GM23338 (cell line): Measurements from ENCODE around the gene DTX4. TPM values are rescaled to one million over a fixed set of nuclear protein-coding genes. Genes with fewer than 3 reads are reported as not detected.

Experiments
- ATAC-seq: fragments of 200-7000 bp; cut with Tn5 transposase; 3 replicates; pipeline ENCODE4 v1.9.1; 2020
- DNase-seq: peaks from one replicate; pipeline ENCODE4 v3.0.0-alpha.2; 2015; ENCODE audit warnings: low spot score
- H2AFZ ChIP-seq: fragments of 200-600 bp; sonication (generic); 2 replicates; pipeline ENCODE4 v1.8.0; 2016; ENCODE audit warnings: antibody characterized with exemption, mild to moderate bottlenecking, moderate library complexity
- H3F3A ChIP-seq: fragments of 200-600 bp; sonication (generic); replicated peaks from 2 replicates; pipeline ENCODE4 v1.8.0; 2017; ENCODE audit warnings: antibody characterized with exemption, mixed run types, low read depth
- H3K27ac ChIP-seq: fragments of 200-600 bp; sonication (generic); 2 replicates; pipeline ENCODE4 v1.6.1; 2016; ENCODE audit warnings: low read depth
- H3K27me3 ChIP-seq: fragments of 200-600 bp; sonication (generic); 2 replicates; pipeline ENCODE4 v1.8.0; 2016; ENCODE audit warnings: mild to moderate bottlenecking, mixed run types, moderate library complexity; ENCODE audit not compliant: insufficient read depth
- H3K36me3 ChIP-seq: fragments of 200-600 bp; sonication (generic); 2 replicates; pipeline ENCODE4 v1.8.0; 2016; ENCODE audit warnings: mild to moderate bottlenecking; ENCODE audit not compliant: insufficient read depth
- H3K4me1 ChIP-seq: fragments of 200-600 bp; sonication (generic); 2 replicates; pipeline ENCODE4 v1.8.0; 2016; ENCODE audit warnings: mild to moderate bottlenecking, moderate library complexity; ENCODE audit not compliant: insufficient read depth
- H3K4me2 ChIP-seq: fragments of 200-600 bp; sonication (generic); 2 replicates; pipeline ENCODE4 v1.7.1; 2017; ENCODE audit warnings: mixed run types
- H3K4me3 ChIP-seq: fragments of 200-600 bp; sonication (generic); 2 replicates; pipeline ENCODE4 v1.6.1; 2016; ENCODE audit warnings: mixed run types
- H3K79me2 ChIP-seq: fragments of 200-600 bp; sonication (generic); replicated peaks from 2 replicates; pipeline ENCODE4 v1.8.0; 2017; ENCODE audit warnings: mild to moderate bottlenecking; ENCODE audit not compliant: insufficient read depth
- H3K9me2 ChIP-seq: fragments of 200-600 bp; sonication (generic); 2 replicates; pipeline ENCODE4 v1.8.0; 2017; ENCODE audit not compliant: insufficient read depth
- H4K20me1 ChIP-seq: fragments of 200-600 bp; sonication (generic); replicated peaks from 2 replicates; pipeline ENCODE4 v1.8.0; 2017; ENCODE audit warnings: mild to moderate bottlenecking; ENCODE audit not compliant: insufficient read depth
- H3K27ac Mint-ChIP-seq: 2 replicates; pipeline ENCODE4 v1.8.0; 2020; ENCODE audit warnings: inconsistent platforms, mild to moderate bottlenecking, moderate library complexity, mixed read lengths
- H3K27me3 Mint-ChIP-seq: 3 replicates; pipeline ENCODE4 v1.8.0; 2022; ENCODE audit warnings: low read depth, mild to moderate bottlenecking, moderate library complexity, mixed read lengths, inconsistent platforms; ENCODE audit not compliant: insufficient read depth, poor library complexity
- H3K36me3 Mint-ChIP-seq: 3 replicates; pipeline ENCODE4 v1.8.0; 2021; ENCODE audit warnings: low read depth, mild to moderate bottlenecking, inconsistent platforms, moderate library complexity, mixed read lengths
- H3K4me1 Mint-ChIP-seq: 3 replicates; pipeline ENCODE4 v1.8.0; 2020; ENCODE audit warnings: mild to moderate bottlenecking, inconsistent platforms, mixed read lengths
- H3K4me3 Mint-ChIP-seq: 3 replicates; pipeline ENCODE4 v1.8.0; 2021; ENCODE audit warnings: moderate library complexity, mild to moderate bottlenecking, inconsistent platforms, mixed read lengths
- H3K9me3 Mint-ChIP-seq: 3 replicates; pipeline ENCODE4 v1.8.0; 2020; ENCODE audit warnings: moderate library complexity, mild to moderate bottlenecking, inconsistent platforms, mixed read lengths
- CREB1 ChIP-seq: fragments of 250-450 bp; sonication (Bioruptor Pico); IDR thresholded peaks from 2 replicates; pipeline ENCODE4 v1.5.0; 2020; ENCODE audit warnings: low read depth, mild to moderate bottlenecking, moderate library complexity
- CTCF ChIP-seq, 2 experiments: fragments of 200-600 bp in 1 of 2; sonication (generic) in 1 of 2; conservative IDR thresholded peaks; 2 replicates each; pipeline versions ENCODE4 v1.5.1 to v1.6.1; 2016 to 2017; ENCODE audit warnings: antibody characterized with exemption in 2 of 2, low read depth in 2 of 2, mild to moderate bottlenecking in 2 of 2, moderate library complexity in 1 of 2
- EZH2phosphoT487 ChIP-seq: fragments of 200-600 bp; sonication (generic); IDR thresholded peaks from one replicate; pipeline ENCODE4 v1.8.1; 2018; ENCODE audit warnings: antibody characterized with exemption; ENCODE audit not compliant: unreplicated experiment
- JUNB ChIP-seq: IDR thresholded peaks from one replicate; pipeline ENCODE4 v1.6.1; 2016; ENCODE audit warnings: antibody characterized with exemption; ENCODE audit not compliant: unreplicated experiment
- NANOG ChIP-seq: IDR thresholded peaks from 2 replicates; pipeline ENCODE4 v1.6.1; 2016; ENCODE audit warnings: antibody characterized with exemption, borderline replicate concordance
- STAT1 ChIP-seq: IDR thresholded peaks from one replicate; pipeline ENCODE4 v1.6.1; 2016; ENCODE audit warnings: antibody characterized with exemption; ENCODE audit not compliant: unreplicated experiment
- ZNF462 ChIP-seq: fragments of 250-450 bp; sonication (Bioruptor Pico); IDR thresholded peaks from 2 replicates; pipeline ENCODE4 v1.5.0; 2020; ENCODE audit warnings: mild to moderate bottlenecking, moderate library complexity
- polyA plus RNA-seq: library from polyadenylated mRNA; unstranded; fragments of >200 nt; fragmentation: Nextera tagmentation; extraction: Ambion mirVana; gene quantifications from 2 replicates; pipeline ENCODE4 v1.2.1, GENCODE V29; 2016
- total RNA-seq: library from RNA; depleted of rRNA; stranded (reverse); fragments of >200 nt; shearing (Covaris generic); gene quantifications from 2 replicates; pipeline ENCODE4 v1.2.3, GENCODE V29; 2014

DTX4 gene
- total and polyA plus RNA-seq, 2 experiments from 2014 or later, result 4.2 to 14.7 TPM

- peaks cover 26% of the 10 kb centered on the region for H3K79me2 ChIP-seq
- no peaks in the 10 kb centered on the region; the same call in 1 of the 2 replicates for H3K36me3 ChIP-seq
Measured at GRCh38 chr11:59179121-59179520, 7.2 kb downstream of the DTX4 start.

GRCh38 chr11:59180168-59180776 is 8.3 kb downstream of the DTX4 start:
- Mint-ChIP-seq H3K9me3 (peaks cover 30% of the 10 kb centered on the region), H3K27ac (no peak overlapping the region), H3K27me3 (peaks cover 6% of the 10 kb centered on the region), H3K4me1 (peaks cover 28% of the 10 kb centered on the region), H3K4me3 (no peak overlapping the region), H3K36me3 (peaks cover 70% of the 10 kb centered on the region)
- no peaks in the 10 kb centered on the region for H3K27me3 ChIP-seq
- peaks cover under 1% of the 10 kb centered on the region; the same call in 1 of the 2 replicates for H4K20me1 ChIP-seq
- H3K4me1 ChIP-seq, result no peaks in the 10 kb centered on the region; the same call in 1 of the 2 replicates
- no peak for DNase-seq
- no peak overlapping the region for H2AFZ ChIP-seq
- no peaks in the 10 kb centered on the region; the same call in 1 of the 2 replicates for H3K9me2 ChIP-seq
- no peaks in the 10 kb centered on the region; the same call in 1 of the 2 replicates for H3K36me3 ChIP-seq
- no peak overlapping the region for H3K4me2 ChIP-seq
- ATAC-seq, result no peak; the same call in 2 of the 3 replicates
- H3K79me2 ChIP-seq, result peaks cover 25% of the 10 kb centered on the region
- no peaks in the 10 kb centered on the region for H3F3A ChIP-seq
- no peak overlapping the region for H3K4me3 ChIP-seq
- H3K27ac ChIP-seq, result no peak overlapping the region
- TF ChIP-seq ZNF462 (CRISPR knock-in tag) (no peak), JUNB (no peak), EZH2phosphoT487 (no peak), CTCF (conservative IDR thresholded peaks at IDR 0.05; ENCODE audit: low read depth in 2 of 2) (no peak), CREB1 (CRISPR knock-in tag) (no peak), STAT1 (no peak)

More at GRCh38 chr11:59179121-59179520, 7.2 kb downstream of the DTX4 start:
- Mint-ChIP-seq H3K27me3 (peaks cover 5% of the 10 kb centered on the region), H3K27ac (no peak overlapping the region), H3K9me3 (peaks cover 30% of the 10 kb centered on the region), H3K36me3 (peaks cover 67% of the 10 kb centered on the region), H3K4me3 (no peak overlapping the region), H3K4me1 (peaks cover 32% of the 10 kb centered on the region)
- H2AFZ ChIP-seq, result no peak overlapping the region
- no peak for TF ChIP-seq NANOG
- TF ChIP-seq CTCF (conservative IDR thresholded peaks at IDR 0.05; ENCODE audit: low read depth in 2 of 2), result no peak
- TF ChIP-seq STAT1, result no peak
- no peak for TF ChIP-seq CREB1 (CRISPR knock-in tag)
- DNase-seq, result no peak
- peaks cover 7% of the 10 kb centered on the region; the same call in 1 of the 2 replicates for H4K20me1 ChIP-seq
- H3K27me3 ChIP-seq, result no peaks in the 10 kb centered on the region
- 0 out of 2 replicates have a peak, but pooled peaks cover 5% of the 10 kb centered on the region for H3F3A ChIP-seq
- no peak overlapping the region for H3K4me2 ChIP-seq
- H3K9me2 ChIP-seq, result no peaks in the 10 kb centered on the region; the same call in 1 of the 2 replicates
- peaks cover 8% of the 10 kb centered on the region for H3K4me1 ChIP-seq
- H3K4me3 ChIP-seq, result no peak overlapping the region
- H3K27ac ChIP-seq, result no peak overlapping the region
- ATAC-seq, result no peak
